CD14-positive monocyte (primary cell): ENCODE measurements around the gene CES3. TPM values are rescaled to one million over a fixed set of nuclear protein-coding genes. Genes with fewer than 3 reads are reported as not detected.

ENCODE experiments used
- DNase-seq, 3 donors: peaks; one replicate each; pipeline ENCODE4 v3.0.0-alpha.2; 2011 to 2022
- H2AFZ ChIP-seq: 2 replicates; pipeline ENCODE4 v1.6.0; 2012; ENCODE audit warnings: mild to moderate bottlenecking, low read depth, low read length, inconsistent platforms; ENCODE audit not compliant: insufficient read depth, poor library complexity, severe bottlenecking
- H3K27ac ChIP-seq, 2 donors: 1 replicate in 1 of 2; 2 replicates in 1 of 2; pipeline ENCODE4 v1.5.1; 2012 to 2013; ENCODE audit warnings: low read length in 2 of 2, control low read depth in 1 of 2, inconsistent platforms in 1 of 2, low read depth in 1 of 2, mild to moderate bottlenecking in 1 of 2
- H3K27me3 ChIP-seq, 2 donors: one replicate each; pipeline versions ENCODE4 v1.6.0 to v1.6.1; 2011 to 2013; ENCODE audit warnings: low read length in 2 of 2; ENCODE audit not compliant: control insufficient read depth in 2 of 2, insufficient read depth in 2 of 2
- H3K36me3 ChIP-seq, 2 donors: replicated peaks in 1 of 2; 1 replicate in 1 of 2; 2 replicates in 1 of 2; pipeline versions ENCODE4 v1.5.1 to v1.6.1; 2012 to 2013; ENCODE audit warnings: low read length in 2 of 2, control low read depth in 1 of 2, inconsistent platforms in 1 of 2, mild to moderate bottlenecking in 1 of 2; ENCODE audit not compliant: insufficient read depth in 2 of 2, control insufficient read depth in 1 of 2
- H3K4me1 ChIP-seq, 2 donors: 1 replicate in 1 of 2; 2 replicates in 1 of 2; pipeline versions ENCODE4 v1.5.1 to v1.6.1; 2012 to 2013; ENCODE audit warnings: low read length in 2 of 2, control low read depth in 1 of 2, inconsistent platforms in 1 of 2, mild to moderate bottlenecking in 1 of 2, moderate library complexity in 1 of 2; ENCODE audit not compliant: insufficient read depth in 2 of 2, control insufficient read depth in 1 of 2
- H3K4me2 ChIP-seq: replicated peaks from 2 replicates; pipeline ENCODE3; 2012; ENCODE audit warnings: low read length, moderate library complexity, mild to moderate bottlenecking; ENCODE audit not compliant: poor library complexity, severe bottlenecking; ENCODE audit errors: extremely low read depth
- H3K4me3 ChIP-seq, 3 experiments: fragments of 200-600 bp in 1 of 3; sonication (generic) in 1 of 3; replicated peaks in 1 of 3; 1 replicate in 2 of 3; 2 replicates in 1 of 3; pipeline ENCODE4 v1.5.1; 2011 to 2013; ENCODE audit warnings: low read length in 3 of 3, mild to moderate bottlenecking in 3 of 3, control low read depth in 2 of 3, low read depth in 2 of 3, inconsistent platforms in 1 of 3, moderate library complexity in 1 of 3
- H3K79me2 ChIP-seq: 2 replicates; pipeline ENCODE4 v1.6.0; 2012; ENCODE audit warnings: mild to moderate bottlenecking, control low read depth, inconsistent platforms, low read length, moderate library complexity; ENCODE audit not compliant: insufficient read depth
- H3K9ac ChIP-seq: 2 replicates; pipeline ENCODE4 v1.6.0; 2017; ENCODE audit warnings: low read length, mild to moderate bottlenecking; ENCODE audit not compliant: insufficient read depth, poor library complexity, severe bottlenecking
- H3K9me3 ChIP-seq, 2 donors: replicated peaks in 1 of 2; 1 replicate in 1 of 2; 2 replicates in 1 of 2; pipeline versions ENCODE4 v1.5.1 to v1.6.1; 2012 to 2013; ENCODE audit warnings: low read length in 2 of 2, control low read depth in 1 of 2; ENCODE audit not compliant: control insufficient read depth in 1 of 2, insufficient read depth in 1 of 2
- H4K20me1 ChIP-seq: 2 replicates; pipeline ENCODE4 v1.6.0; 2012; ENCODE audit warnings: mild to moderate bottlenecking, low read length, control low read depth, moderate library complexity; ENCODE audit not compliant: insufficient read depth
- H3K27ac Mint-ChIP-seq, 7 donors: one replicate each; pipeline ENCODE4 v1.8.0; 2020; ENCODE audit warnings: mild to moderate bottlenecking in 7 of 7, mixed read lengths in 7 of 7, moderate library complexity in 6 of 7, inconsistent platforms in 2 of 7
- H3K27me3 Mint-ChIP-seq, 3 donors: one replicate each; pipeline ENCODE4 v1.8.0; 2021 to 2022; ENCODE audit warnings: low read depth in 3 of 3, mild to moderate bottlenecking in 3 of 3, mixed read lengths in 3 of 3, moderate library complexity in 3 of 3, inconsistent platforms in 1 of 3
- H3K36me3 Mint-ChIP-seq, 2 donors: one replicate each; pipeline ENCODE4 v1.8.0; 2020; ENCODE audit warnings: mixed read lengths in 2 of 2, inconsistent platforms in 1 of 2, mild to moderate bottlenecking in 1 of 2
- H3K4me1 Mint-ChIP-seq: one replicate; pipeline ENCODE4 v1.8.0; 2020; ENCODE audit warnings: mild to moderate bottlenecking, mixed read lengths
- H3K4me3 Mint-ChIP-seq, 2 donors: one replicate each; pipeline ENCODE4 v1.8.0; 2020; ENCODE audit warnings: mild to moderate bottlenecking in 2 of 2, mixed read lengths in 2 of 2, moderate library complexity in 1 of 2
- H3K9me3 Mint-ChIP-seq, 7 donors: one replicate each; pipeline ENCODE4 v1.8.0; 2020 to 2022; ENCODE audit warnings: mixed read lengths in 7 of 7, mild to moderate bottlenecking in 6 of 7, moderate library complexity in 6 of 7, inconsistent platforms in 2 of 7
- CTCF ChIP-seq: fragments of 200-600 bp; IDR thresholded peaks from one replicate; pipeline ENCODE4 v1.8.0; 2022; ENCODE audit warnings: antibody characterized with exemption, mild to moderate bottlenecking
- WGBS: methylation state at CpG from one replicate; pipeline ENCODE4 v1.1.5; 2013; ENCODE audit warnings: missing lambda C conversion rate; ENCODE audit not compliant: insufficient coverage; 5-methylcytosine and 5-hydroxymethylcytosine counted together
- intact Hi-C, 2 donors: fragments of 100-400 bp; cut with micrococcal nuclease; formaldehyde crosslinking; loops; one replicate each; pipeline versions ENCODE4 v1.15.0 to v1.15.1; 2023
- polyA plus RNA-seq, 3 donors: library from polyadenylated mRNA; depleted of rRNA in 1 of 3; unstranded in 2 of 3; stranded (reverse) in 1 of 3; fragments of 300-500 nt in 2 of 3; fragments of >200 nt in 1 of 3; fragmentation: Illumina TruSeq in 2 of 3; gene quantifications; 1 replicate in 2 of 3; 2 replicates in 1 of 3; pipeline ENCODE4 v1.2.3, GENCODE V29; 2012 to 2021

The CES3 gene
- polyA plus RNA-seq, 3 donors: 0.48 TPM; not detected in 2

- no peak overlapping the region for H3K27ac Mint-ChIP-seq
Observed at GRCh38 chr16:66945939-66946338, 15.1 kb upstream of the CES3 start.

GRCh38 chr16:66946541-66946940, 14.5 kb upstream of the CES3 start:
- no peak for DNase-seq
- peaks cover 0 to 13% (median 9%) of the 10 kb centered on the region in 7 donors for H3K9me3 Mint-ChIP-seq
- Histone ChIP-seq H3K9ac (no peak overlapping the region), H3K4me3 (no peak overlapping the region), H3K79me2 (no peaks in the 10 kb centered on the region), H2AFZ (no peak overlapping the region), H3K4me2 (no peak overlapping the region), H3K9me3 (peaks cover 0 to 10% of the 10 kb centered on the region in 2 donors), H3K36me3 (peaks cover 24 to 26% of the 10 kb centered on the region in 2 donors), H4K20me1 (peaks cover 13% of the 10 kb centered on the region), H3K4me1 (peaks cover 17 to 18% of the 10 kb centered on the region in 2 donors), H3K27me3 (peaks cover 25 to 39% of the 10 kb centered on the region in 2 donors), H3K27ac (no peak overlapping the region)
- peaks cover 22% of the 10 kb centered on the region for H3K4me1 Mint-ChIP-seq
- TF ChIP-seq CTCF: no peak
- WGBS: 75% methylated on average over 6 of the region's 7 CpGs
- H3K4me3 Mint-ChIP-seq: peak overlapping the region in 1 of 2 donors; percentile 12
- peaks cover 29 to 30% of the 10 kb centered on the region in 2 donors for H3K36me3 Mint-ChIP-seq
- peaks cover 39 to 46% (median 43%) of the 10 kb centered on the region in 3 donors for H3K27me3 Mint-ChIP-seq
- H3K27ac Mint-ChIP-seq: peak overlapping the region in 2 of 7 donors; percentile 36 to 50
- intact Hi-C loops: no loop called here

More at GRCh38 chr16:66945939-66946338, 15.1 kb upstream of the CES3 start:
- H3K9ac ChIP-seq: no peak overlapping the region
- H3K4me1 ChIP-seq: peaks cover 17 to 18% of the 10 kb centered on the region in 2 donors
- no peak overlapping the region for H3K4me3 ChIP-seq
- H3K9me3 Mint-ChIP-seq: peaks cover 0 to 9% (median 4%) of the 10 kb centered on the region in 7 donors
- H2AFZ ChIP-seq: no peak overlapping the region
- H3K4me1 Mint-ChIP-seq: peaks cover 22% of the 10 kb centered on the region
- no peak overlapping the region for H3K27ac ChIP-seq
- peaks cover 20 to 33% of the 10 kb centered on the region in 2 donors for H3K27me3 ChIP-seq
- H3K27me3 Mint-ChIP-seq: peaks cover 34 to 40% (median 37%) of the 10 kb centered on the region in 3 donors
- DNase-seq: no peak
- H3K36me3 Mint-ChIP-seq: peaks cover 35 to 36% of the 10 kb centered on the region in 2 donors
- no peak overlapping the region for H3K4me3 Mint-ChIP-seq
- peaks cover 30 to 32% of the 10 kb centered on the region in 2 donors for H3K36me3 ChIP-seq
- intact Hi-C loops: no loop called here
- peaks cover 18% of the 10 kb centered on the region for H4K20me1 ChIP-seq
- no peaks in the 10 kb centered on the region for H3K79me2 ChIP-seq
- no peak overlapping the region for H3K4me2 ChIP-seq
- H3K9me3 ChIP-seq: peaks cover 0 to 4% of the 10 kb centered on the region in 2 donors
- 100% methylated on average over 1 of the region's 4 CpGs for WGBS
- TF ChIP-seq CTCF: no peak
